ENCODE results near the gene CACHD1.
"Not testable (repeated sequence)": the region's sequence is repeated elsewhere in the genome, so short reads cannot be mapped to it uniquely, and the experiment has no call there.

Gene CACHD1

GRCh38 chr1:64505944-64506655 is 36.2 kb downstream of the CACHD1 start:
- no peak overlapping the region for H2BK15ac ChIP-seq (replicated peaks; ENCODE audit: low read depth)
- H3K79me2 ChIP-seq (ENCODE audit: control insufficient read depth, insufficient read depth, low read length), result peaks cover 40% of the 10 kb centered on the region
- H3K27me3 ChIP-seq (ENCODE audit: insufficient read depth, low read length, poor library complexity), result no peaks in the 10 kb centered on the region
- H3K79me1 ChIP-seq (ENCODE audit: low read length), result peaks cover 25% of the 10 kb centered on the region
- H3K56ac ChIP-seq (ENCODE audit: low read length), result peak overlapping the region; percentile 87
- DNase-seq, result peak; percentile 64
- no peak overlapping the region for H4K8ac ChIP-seq (ENCODE audit: low read depth, low read length)
- no CpG with 5 or more reads among the region's 15 CpGs for WGBS (ENCODE audit: extremely low coverage, insufficient coverage, low lambda C conversion rate)
- peak overlapping the region; percentile 88 for H3K18ac ChIP-seq (ENCODE audit: low read length)
- H3K9ac ChIP-seq (ENCODE audit: low read length), result peak overlapping the region; percentile 70
- H3K4me3 ChIP-seq (ENCODE audit: low read length), result no peak overlapping the region
- H3K23ac ChIP-seq (ENCODE audit: low read length), result peak overlapping the region; percentile 59
- H3K27ac ChIP-seq (ENCODE audit: low read depth, low read length), result no peak overlapping the region
- H3K4me1 ChIP-seq (ENCODE audit: control insufficient read depth, low read depth, low read length), result peaks cover 25% of the 10 kb centered on the region
- no peaks in the 10 kb centered on the region for H3K36me3 ChIP-seq (ENCODE audit: control insufficient read depth, insufficient read depth, low read length)
- H4K5ac ChIP-seq (ENCODE audit: low read length), result no peak overlapping the region
- H2AK5ac ChIP-seq (ENCODE audit: low read length), result peak overlapping the region; percentile 38
- no peak overlapping the region for H3K4ac ChIP-seq (ENCODE audit: low read depth, low read length)
- H2BK5ac ChIP-seq (ENCODE audit: low read length), result no peak overlapping the region
- H2BK120ac ChIP-seq (ENCODE audit: low read depth, low read length), result no peak overlapping the region
- H3K4me2 ChIP-seq (ENCODE audit: low read length), result peak overlapping the region; percentile 33

- DNase-seq, result no peak
Measured at GRCh38 chr1:64508629-64509028, 38.7 kb downstream of the CACHD1 start.

DNA sequence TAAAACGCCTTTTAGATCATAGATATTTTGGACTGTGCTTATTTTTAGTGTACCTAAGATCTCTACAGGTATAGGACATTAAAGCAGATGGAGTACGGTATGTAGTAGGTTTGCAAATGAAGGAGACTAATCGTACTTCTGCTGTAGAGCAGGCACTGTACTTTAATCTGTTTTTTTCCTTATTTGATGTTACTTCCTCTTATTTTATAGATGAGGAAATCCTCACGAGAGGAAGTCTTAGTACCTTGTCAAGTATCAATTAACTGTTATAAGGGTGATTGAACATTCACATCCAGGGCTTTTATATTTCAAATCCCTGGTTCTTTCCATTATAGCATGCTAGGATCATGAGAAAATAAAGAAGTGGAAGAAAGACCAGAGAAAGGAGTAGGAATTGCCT is 41.1 kb downstream of the CACHD1 start:
- Histone ChIP-seq H2BK120ac (ENCODE audit: low read depth, low read length) (no peak overlapping the region), H2BK5ac (ENCODE audit: low read length) (no peak overlapping the region), H3K23ac (ENCODE audit: low read length) (no peak overlapping the region), H4K8ac (ENCODE audit: low read depth, low read length) (no peak overlapping the region), H2BK15ac (replicated peaks; ENCODE audit: low read depth) (no peak overlapping the region), H4K5ac (ENCODE audit: low read length) (no peak overlapping the region), H3K4me3 (ENCODE audit: low read length) (no peak overlapping the region), H3K9ac (ENCODE audit: low read length) (no peak overlapping the region), H3K18ac (ENCODE audit: low read length) (no peak overlapping the region), H3K4ac (ENCODE audit: low read depth, low read length) (no peak overlapping the region), H2AK5ac (ENCODE audit: low read length) (no peak overlapping the region), H3K36me3 (ENCODE audit: control insufficient read depth, insufficient read depth, low read length) (no peaks in the 10 kb centered on the region), H3K56ac (ENCODE audit: low read length) (no peak overlapping the region), H3K27me3 (ENCODE audit: insufficient read depth, low read length, poor library complexity) (no peaks in the 10 kb centered on the region), H3K4me1 (ENCODE audit: control insufficient read depth, low read depth, low read length) (peaks cover 24% of the 10 kb centered on the region), H3K79me2 (ENCODE audit: control insufficient read depth, insufficient read depth, low read length) (peaks cover 48% of the 10 kb centered on the region), H3K4me2 (ENCODE audit: low read length) (no peak overlapping the region), H3K79me1 (ENCODE audit: low read length) (peaks cover 26% of the 10 kb centered on the region), H3K27ac (ENCODE audit: low read depth, low read length) (no peak overlapping the region)
- WGBS (ENCODE audit: extremely low coverage, insufficient coverage, low lambda C conversion rate), result no CpG with 5 or more reads among the region's 4 CpGs
- DNase-seq, result no peak

More at GRCh38 chr1:64508629-64509028, 38.7 kb downstream of the CACHD1 start:
- no peak overlapping the region for H2AK5ac ChIP-seq (ENCODE audit: low read length)
- H2BK15ac ChIP-seq (replicated peaks; ENCODE audit: low read depth), result no peak overlapping the region
- H3K9ac ChIP-seq (ENCODE audit: low read length), result no peak overlapping the region
- no peak overlapping the region for H3K4me2 ChIP-seq (ENCODE audit: low read length)
- no peak overlapping the region for H3K18ac ChIP-seq (ENCODE audit: low read length)
- H4K8ac ChIP-seq (ENCODE audit: low read depth, low read length), result no peak overlapping the region
- H2BK120ac ChIP-seq (ENCODE audit: low read depth, low read length), result no peak overlapping the region
- H3K4ac ChIP-seq (ENCODE audit: low read depth, low read length), result no peak overlapping the region
- peaks cover 28% of the 10 kb centered on the region for H3K4me1 ChIP-seq (ENCODE audit: control insufficient read depth, low read depth, low read length)
- H3K56ac ChIP-seq (ENCODE audit: low read length), result no peak overlapping the region
- H3K4me3 ChIP-seq (ENCODE audit: low read length), result no peak overlapping the region
- H3K79me1 ChIP-seq (ENCODE audit: low read length), result peaks cover 28% of the 10 kb centered on the region
- H3K27me3 ChIP-seq (ENCODE audit: insufficient read depth, low read length, poor library complexity), result no peaks in the 10 kb centered on the region
- no peak overlapping the region for H3K23ac ChIP-seq (ENCODE audit: low read length)
- H3K79me2 ChIP-seq (ENCODE audit: control insufficient read depth, insufficient read depth, low read length), result peaks cover 49% of the 10 kb centered on the region
- H4K5ac ChIP-seq (ENCODE audit: low read length), result no peak overlapping the region
- H3K36me3 ChIP-seq (ENCODE audit: control insufficient read depth, insufficient read depth, low read length), result no peaks in the 10 kb centered on the region
- WGBS (ENCODE audit: extremely low coverage, insufficient coverage, low lambda C conversion rate), result no CpG with 5 or more reads among the region's 2 CpGs
- H2BK5ac ChIP-seq (ENCODE audit: low read length), result no peak overlapping the region
- H3K27ac ChIP-seq (ENCODE audit: low read depth, low read length), result no peak overlapping the region

DNA sequence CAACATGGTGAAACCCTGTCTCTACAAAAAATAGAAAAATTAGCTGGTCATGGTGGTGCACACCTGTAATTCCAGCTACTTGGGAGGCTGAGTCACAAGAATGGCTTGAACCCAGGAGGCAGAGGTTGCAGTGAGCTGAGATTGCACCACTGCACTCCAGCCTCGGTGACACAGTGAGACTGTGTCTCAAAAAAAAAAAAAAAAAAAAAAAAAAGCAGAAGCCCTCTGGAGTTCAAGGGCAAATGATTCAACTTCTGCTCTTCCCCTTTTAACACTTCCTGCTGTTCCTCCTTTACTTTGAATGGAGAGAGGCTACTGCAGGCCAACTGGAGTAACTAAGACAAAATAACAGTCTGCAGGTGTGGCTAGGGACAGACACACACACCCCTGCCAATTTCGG is 42.3 kb downstream of the CACHD1 start:
- not testable (repeated sequence) for H3K36me3 ChIP-seq (ENCODE audit: control insufficient read depth, insufficient read depth, low read length); H3K27ac ChIP-seq (ENCODE audit: low read depth, low read length); H2BK5ac ChIP-seq (ENCODE audit: low read length); H2AK5ac ChIP-seq (ENCODE audit: low read length); H3K4me2 ChIP-seq (ENCODE audit: low read length); H3K56ac ChIP-seq (ENCODE audit: low read length); H3K9ac ChIP-seq (ENCODE audit: low read length); H2BK15ac ChIP-seq (replicated peaks; ENCODE audit: low read depth); H3K27me3 ChIP-seq (ENCODE audit: insufficient read depth, low read length, poor library complexity); H2BK120ac ChIP-seq (ENCODE audit: low read depth, low read length); H4K5ac ChIP-seq (ENCODE audit: low read length); H3K23ac ChIP-seq (ENCODE audit: low read length); H3K4me3 ChIP-seq (ENCODE audit: low read length); DNase-seq; H3K4ac ChIP-seq (ENCODE audit: low read depth, low read length); H4K8ac ChIP-seq (ENCODE audit: low read depth, low read length)
- Histone ChIP-seq H3K4me1 (ENCODE audit: control insufficient read depth, low read depth, low read length) (peaks cover 18% of the 10 kb centered on the region), H3K79me2 (ENCODE audit: control insufficient read depth, insufficient read depth, low read length) (peaks cover 41% of the 10 kb centered on the region), H3K79me1 (ENCODE audit: low read length) (peaks cover 22% of the 10 kb centered on the region), H3K18ac (ENCODE audit: low read length) (peak overlapping the region; percentile 18)
- WGBS (ENCODE audit: extremely low coverage, insufficient coverage, low lambda C conversion rate), result no CpG with 5 or more reads among the region's 2 CpGs

GRCh38 chr1:64513545-64513944 is 43.6 kb downstream of the CACHD1 start:
- H3K27ac ChIP-seq (ENCODE audit: low read depth, low read length), result no peak overlapping the region
- no peak overlapping the region for H3K4ac ChIP-seq (ENCODE audit: low read depth, low read length)

More at GRCh38 chr1:64513545-64513944, 43.6 kb downstream of the CACHD1 start:
- no peak for DNase-seq
- no peak overlapping the region for H2BK15ac ChIP-seq (replicated peaks; ENCODE audit: low read depth)
- no peaks in the 10 kb centered on the region for H3K27me3 ChIP-seq (ENCODE audit: insufficient read depth, low read length, poor library complexity)
- H3K79me2 ChIP-seq (ENCODE audit: control insufficient read depth, insufficient read depth, low read length), result peaks cover 32% of the 10 kb centered on the region
- H3K4me3 ChIP-seq (ENCODE audit: low read length), result no peak overlapping the region
- H2AK5ac ChIP-seq (ENCODE audit: low read length), result no peak overlapping the region
- peaks cover 14% of the 10 kb centered on the region for H3K79me1 ChIP-seq (ENCODE audit: low read length)
- no peak overlapping the region for H3K9ac ChIP-seq (ENCODE audit: low read length)
- H4K5ac ChIP-seq (ENCODE audit: low read length), result no peak overlapping the region
- no peak overlapping the region for H3K18ac ChIP-seq (ENCODE audit: low read length)
- H4K8ac ChIP-seq (ENCODE audit: low read depth, low read length), result no peak overlapping the region
- H3K4me2 ChIP-seq (ENCODE audit: low read length), result no peak overlapping the region
- peaks cover 14% of the 10 kb centered on the region for H3K4me1 ChIP-seq (ENCODE audit: control insufficient read depth, low read depth, low read length)
- H2BK5ac ChIP-seq (ENCODE audit: low read length), result no peak overlapping the region
- no peak overlapping the region for H3K56ac ChIP-seq (ENCODE audit: low read length)
- no peaks in the 10 kb centered on the region for H3K36me3 ChIP-seq (ENCODE audit: control insufficient read depth, insufficient read depth, low read length)
- H3K23ac ChIP-seq (ENCODE audit: low read length), result no peak overlapping the region
- H2BK120ac ChIP-seq (ENCODE audit: low read depth, low read length), result no peak overlapping the region
